ACC112 (cell line): ENCODE data around the gene PPM1E.
A peak's percentile ranks its signal among the peaks of the same experiment; 100 is the strongest.

Experiments
- H2AFZ ChIP-seq: fragments of 200-600 bp; sonication (generic); one replicate; pipeline ENCODE4 v1.6.0; 2017; ENCODE audit warnings: antibody characterized with exemption, low read length; ENCODE audit not compliant: unreplicated experiment
- H3K27ac ChIP-seq: fragments of 200-600 bp; sonication (generic); 2 replicates; pipeline ENCODE4 v1.5.1; 2014; ENCODE audit warnings: low read depth, mild to moderate bottlenecking, antibody characterized with exemption, low read length, moderate library complexity
- H3K27me3 ChIP-seq: fragments of 200-600 bp; sonication (generic); 2 replicates; pipeline ENCODE4 v1.6.1; 2014; ENCODE audit warnings: mild to moderate bottlenecking, antibody characterized with exemption, low read length, moderate library complexity, mixed read lengths; ENCODE audit not compliant: insufficient read depth
- H3K36me3 ChIP-seq: fragments of 200-600 bp; sonication (generic); 2 replicates; pipeline ENCODE4 v1.6.1; 2016; ENCODE audit warnings: mild to moderate bottlenecking, antibody characterized with exemption, low read length, moderate library complexity, mixed read lengths; ENCODE audit not compliant: insufficient read depth
- H3K4me1 ChIP-seq: fragments of 200-600 bp; sonication (generic); one replicate; pipeline ENCODE4 v1.6.1; 2016; ENCODE audit warnings: low read length, mixed read lengths; ENCODE audit not compliant: insufficient read depth, unreplicated experiment, control insufficient read depth
- H3K4me3 ChIP-seq: fragments of 200-600 bp; sonication (generic); 2 replicates; pipeline ENCODE4 v1.5.1; 2014; ENCODE audit warnings: mild to moderate bottlenecking, low read depth, low read length
- H3K79me2 ChIP-seq: fragments of 200-600 bp; sonication (generic); one replicate; pipeline ENCODE4 v1.6.0; 2016; ENCODE audit warnings: low read length; ENCODE audit not compliant: control insufficient read depth, unreplicated experiment, insufficient read depth

Gene PPM1E

GRCh38 chr17:58755577-58756245 lies at the start of gene PPM1E:
PPM1E (plus strand) TSS chr17:58755854.
- H3K27ac ChIP-seq = no peak within 1 kb of the TSS
- no peaks in the 10 kb centered on the region for H3K79me2 ChIP-seq
- H3K4me3 ChIP-seq = peak within 1 kb of the TSS; percentile 80
- H2AFZ ChIP-seq = peak within 1 kb of the TSS; percentile 69
- no peaks in the 10 kb centered on the region for H3K36me3 ChIP-seq
- peaks cover 5% of the 10 kb centered on the region for H3K4me1 ChIP-seq
- H3K27me3 ChIP-seq = peaks cover 62% of the 10 kb centered on the region

- no peak overlapping the region for H3K4me3 ChIP-seq
- H3K4me1 ChIP-seq = peaks cover 10% of the 10 kb centered on the region
- no peaks in the 10 kb centered on the region for H3K79me2 ChIP-seq
- no peaks in the 10 kb centered on the region for H3K27me3 ChIP-seq
- H2AFZ ChIP-seq = no peak overlapping the region
- H3K27ac ChIP-seq = no peak overlapping the region
- H3K36me3 ChIP-seq = peaks cover 5% of the 10 kb centered on the region
Measured at GRCh38 chr17:58706351-58707140, 49.1 kb upstream of the PPM1E start.

GRCh38 chr17:58710948-58711552 lies 44.6 kb upstream of the PPM1E start:
- Histone ChIP-seq H3K4me1 (no peaks in the 10 kb centered on the region), H3K27ac (no peak overlapping the region), H3K27me3 (no peaks in the 10 kb centered on the region), H3K4me3 (no peak overlapping the region), H3K36me3 (peaks cover 5% of the 10 kb centered on the region), H3K79me2 (no peaks in the 10 kb centered on the region), H2AFZ (no peak overlapping the region)

GRCh38 chr17:58722274-58722673 lies 33.4 kb upstream of the PPM1E start:
- Histone ChIP-seq H3K4me3 (no peak overlapping the region), H3K79me2 (no peaks in the 10 kb centered on the region), H3K27ac (no peak overlapping the region), H3K4me1 (no peaks in the 10 kb centered on the region), H2AFZ (no peak overlapping the region), H3K36me3 (peaks cover 3% of the 10 kb centered on the region; the same call in 1 of the 2 replicates), H3K27me3 (no peaks in the 10 kb centered on the region)

GRCh38 chr17:58722696-58723095 lies 33.0 kb upstream of the PPM1E start:
- H3K36me3 ChIP-seq = peaks cover 3% of the 10 kb centered on the region; the same call in 1 of the 2 replicates
- H3K27me3 ChIP-seq = no peaks in the 10 kb centered on the region
- no peak overlapping the region for H3K4me3 ChIP-seq
- H3K27ac ChIP-seq = no peak overlapping the region
- H2AFZ ChIP-seq = no peak overlapping the region
- H3K4me1 ChIP-seq = no peaks in the 10 kb centered on the region
- no peaks in the 10 kb centered on the region for H3K79me2 ChIP-seq

GRCh38 chr17:58728798-58729197 lies 26.9 kb upstream of the PPM1E start:
- no peak overlapping the region for H3K4me3 ChIP-seq
- H2AFZ ChIP-seq = no peak overlapping the region
- no peaks in the 10 kb centered on the region for H3K27me3 ChIP-seq
- H3K4me1 ChIP-seq = no peaks in the 10 kb centered on the region
- no peaks in the 10 kb centered on the region for H3K36me3 ChIP-seq
- no peaks in the 10 kb centered on the region for H3K79me2 ChIP-seq
- H3K27ac ChIP-seq = no peak overlapping the region

GRCh38 chr17:58730937-58731336 lies 24.7 kb upstream of the PPM1E start:
- H3K4me3 ChIP-seq = no peak overlapping the region
- no peak overlapping the region for H3K27ac ChIP-seq
- no peaks in the 10 kb centered on the region for H3K36me3 ChIP-seq
- no peaks in the 10 kb centered on the region for H3K4me1 ChIP-seq
- no peak overlapping the region for H2AFZ ChIP-seq
- no peaks in the 10 kb centered on the region for H3K79me2 ChIP-seq
- no peaks in the 10 kb centered on the region for H3K27me3 ChIP-seq

GRCh38 chr17:58734040-58734439 lies 21.6 kb upstream of the PPM1E start:
- Histone ChIP-seq H3K27ac (no peak overlapping the region), H3K79me2 (no peaks in the 10 kb centered on the region), H3K36me3 (no peaks in the 10 kb centered on the region), H3K27me3 (no peaks in the 10 kb centered on the region), H3K4me3 (no peak overlapping the region), H3K4me1 (no peaks in the 10 kb centered on the region), H2AFZ (no peak overlapping the region)

GRCh38 chr17:58734811-58735210 lies 20.8 kb upstream of the PPM1E start:
- H2AFZ ChIP-seq = no peak overlapping the region
- no peaks in the 10 kb centered on the region for H3K27me3 ChIP-seq
- H3K36me3 ChIP-seq = no peaks in the 10 kb centered on the region
- H3K4me3 ChIP-seq = no peak overlapping the region
- H3K79me2 ChIP-seq = no peaks in the 10 kb centered on the region
- no peak overlapping the region for H3K27ac ChIP-seq
- no peaks in the 10 kb centered on the region for H3K4me1 ChIP-seq

- Histone ChIP-seq H3K4me3 (no peak overlapping the region), H3K4me1 (no peaks in the 10 kb centered on the region), H2AFZ (no peak overlapping the region), H3K79me2 (no peaks in the 10 kb centered on the region), H3K27me3 (no peaks in the 10 kb centered on the region), H3K36me3 (no peaks in the 10 kb centered on the region), H3K27ac (no peak overlapping the region)
Measured at GRCh38 chr17:58741121-58741625, 14.5 kb upstream of the PPM1E start.
